ENCODE measurements around the gene PLA2G5. TPM values are rescaled to one million over a fixed set of nuclear protein-coding genes. Genes with fewer than 3 reads are reported as not detected.

PLA2G5 gene
- total RNA-seq, 1 experiment from 2014 or later, result not detected

- intact Hi-C loops (cut with micrococcal nuclease), result no loop called here
- TF ChIP-seq EZH2 (IDR thresholded peaks at IDR 0.05; ENCODE audit: low read length, unreplicated experiment), result no peak
- no peak for TF ChIP-seq CTCF (conservative IDR thresholded peaks at IDR 0.05; ENCODE audit: low read depth, low read length)
- TF ChIP-seq EZH2phosphoT487 (IDR thresholded peaks at IDR 0.05; ENCODE audit: borderline replicate concordance, low read length), result no peak
- ChIA-PET CTCF (no interaction called here), POLR2A (ENCODE audit: unreplicated experiment) (no interaction called here)
- Histone ChIP-seq H2AFZ (ENCODE audit: low read length) (no peak overlapping the region), H3K4me3 (ENCODE audit: low read length) (no peak overlapping the region), H4K20me1 (ENCODE audit: low read length) (no peaks in the 10 kb centered on the region), H3K9me3 (ENCODE audit: low read length) (no peaks in the 10 kb centered on the region), H3K4me1 (ENCODE audit: insufficient read depth, low read length) (no peaks in the 10 kb centered on the region), H3K79me2 (ENCODE audit: low read length) (no peaks in the 10 kb centered on the region), H3K27me3 (ENCODE audit: low read length) (no peaks in the 10 kb centered on the region), H3K27ac (ENCODE audit: low read length) (no peak overlapping the region), H3K4me2 (ENCODE audit: low read length) (no peak overlapping the region), H3F3A (ENCODE audit: low read length, unreplicated experiment) (no peaks in the 10 kb centered on the region), H3K36me3 (ENCODE audit: low read depth, low read length) (no peaks in the 10 kb centered on the region), H3K9me2 (replicated peaks; ENCODE audit: low read length) (no peaks in the 10 kb centered on the region), H3K9ac (ENCODE audit: low read length) (no peak overlapping the region)
- DNase-seq, result no peak
- ATAC-seq, result no peak
- BruUV-seq (replicated peaks), result no TSS peak
Measured at GRCh38 chr1:20031836-20032235, 38.2 kb upstream of the PLA2G5 start.

- no peaks in the 10 kb centered on the region for H4K20me1 ChIP-seq (ENCODE audit: low read length)
- H3K79me2 ChIP-seq (ENCODE audit: low read length), result no peaks in the 10 kb centered on the region
- no peak overlapping the region for H3K27ac ChIP-seq (ENCODE audit: low read length)
- TF ChIP-seq EZH2phosphoT487 (IDR thresholded peaks at IDR 0.05; ENCODE audit: borderline replicate concordance, low read length), result no peak
- no peak for TF ChIP-seq CTCF (conservative IDR thresholded peaks at IDR 0.05; ENCODE audit: low read depth, low read length)
- TF ChIP-seq EZH2 (IDR thresholded peaks at IDR 0.05; ENCODE audit: low read length, unreplicated experiment), result no peak
- no peak for DNase-seq
- no peak overlapping the region for H2AFZ ChIP-seq (ENCODE audit: low read length)
- CTCF ChIA-PET, result no interaction called here
- H3K4me1 ChIP-seq (ENCODE audit: insufficient read depth, low read length), result no peaks in the 10 kb centered on the region
- no peaks in the 10 kb centered on the region for H3K27me3 ChIP-seq (ENCODE audit: low read length)
- BruUV-seq (replicated peaks), result no TSS peak
- no peak for ATAC-seq
- POLR2A ChIA-PET (ENCODE audit: unreplicated experiment), result no interaction called here
- H3K4me2 ChIP-seq (ENCODE audit: low read length), result no peak overlapping the region
- no peaks in the 10 kb centered on the region for H3K9me3 ChIP-seq (ENCODE audit: low read length)
- H3K36me3 ChIP-seq (ENCODE audit: low read depth, low read length), result no peaks in the 10 kb centered on the region
- no peak overlapping the region for H3K4me3 ChIP-seq (ENCODE audit: low read length)
- H3F3A ChIP-seq (ENCODE audit: low read length, unreplicated experiment), result no peaks in the 10 kb centered on the region
- intact Hi-C loops (cut with micrococcal nuclease), result no loop called here
- H3K9me2 ChIP-seq (replicated peaks; ENCODE audit: low read length), result no peaks in the 10 kb centered on the region
- H3K9ac ChIP-seq (ENCODE audit: low read length), result no peak overlapping the region
Measured at GRCh38 chr1:20032425-20032824, 37.6 kb upstream of the PLA2G5 start.

- ChIA-PET CTCF (no interaction called here), POLR2A (ENCODE audit: unreplicated experiment) (no interaction called here)
- no peak for TF ChIP-seq CTCF (conservative IDR thresholded peaks at IDR 0.05; ENCODE audit: low read depth, low read length)
- no peak for TF ChIP-seq EZH2phosphoT487 (IDR thresholded peaks at IDR 0.05; ENCODE audit: borderline replicate concordance, low read length)
- no peak for TF ChIP-seq EZH2 (IDR thresholded peaks at IDR 0.05; ENCODE audit: low read length, unreplicated experiment)
- Histone ChIP-seq H3K4me3 (ENCODE audit: low read length) (no peak overlapping the region), H3K9me2 (replicated peaks; ENCODE audit: low read length) (no peaks in the 10 kb centered on the region), H3K27me3 (ENCODE audit: low read length) (no peaks in the 10 kb centered on the region), H3K4me1 (ENCODE audit: insufficient read depth, low read length) (no peaks in the 10 kb centered on the region), H3K9ac (ENCODE audit: low read length) (no peak overlapping the region), H3F3A (ENCODE audit: low read length, unreplicated experiment) (no peaks in the 10 kb centered on the region), H4K20me1 (ENCODE audit: low read length) (no peaks in the 10 kb centered on the region), H3K79me2 (ENCODE audit: low read length) (no peaks in the 10 kb centered on the region), H3K27ac (ENCODE audit: low read length) (no peak overlapping the region), H3K36me3 (ENCODE audit: low read depth, low read length) (no peaks in the 10 kb centered on the region), H2AFZ (ENCODE audit: low read length) (no peak overlapping the region), H3K9me3 (ENCODE audit: low read length) (no peaks in the 10 kb centered on the region), H3K4me2 (ENCODE audit: low read length) (no peak overlapping the region)
- DNase-seq (no peak), ATAC-seq (no peak)
- intact Hi-C loops (cut with micrococcal nuclease), result no loop called here
- no TSS peak for BruUV-seq (replicated peaks)
Measured at GRCh38 chr1:20033420-20033819, 36.6 kb upstream of the PLA2G5 start.
